NCI-H510A (cell line): ENCODE data around the gene SOCS7.

Source experiments
- DNase-seq: peaks from one replicate; lab custom pipeline; 2025; lab: John Stamatoyannopoulos, UW

SOCS7 gene

DNA sequence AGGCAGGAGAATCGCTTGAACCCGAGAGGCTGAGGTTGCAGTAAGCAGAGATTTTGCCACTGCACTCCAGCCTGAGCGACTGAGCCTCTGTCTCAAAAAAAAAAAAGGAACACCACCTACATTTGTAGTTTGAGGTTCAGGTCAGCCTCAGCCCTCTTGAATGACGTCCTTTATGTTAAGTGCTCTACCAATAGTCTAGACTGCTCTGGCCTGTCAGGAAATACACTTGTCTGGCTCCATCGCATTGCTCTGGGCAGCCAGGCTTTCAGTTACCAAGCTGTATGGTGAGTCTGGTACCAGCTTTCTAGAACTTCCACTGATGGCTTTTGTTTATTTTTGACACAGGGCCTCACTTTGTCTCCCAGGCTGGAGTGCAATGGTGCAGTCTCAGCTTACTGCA lies 11.4 kb downstream of the SOCS7 start:
- DNase-seq, result no peak

DNA sequence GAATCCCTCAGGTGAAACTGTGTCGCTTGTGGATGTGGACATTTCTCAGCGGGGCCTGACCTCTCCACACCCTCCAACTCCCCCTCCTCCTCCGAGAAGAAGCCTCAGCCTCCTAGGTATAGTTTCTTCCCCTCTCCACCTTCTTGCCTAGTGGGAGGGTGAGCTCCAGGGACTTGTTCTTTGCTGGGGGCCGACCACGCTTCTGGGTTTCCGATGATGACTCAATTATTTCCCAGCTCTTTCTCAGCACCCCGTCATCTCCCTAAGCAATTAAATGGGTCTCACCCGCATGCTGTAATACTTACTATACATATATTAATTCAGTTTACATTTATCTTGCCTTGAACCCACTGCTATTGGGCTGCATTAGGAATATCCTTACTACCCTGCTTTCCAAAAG lies 13.1 kb downstream of the SOCS7 start:
- DNase-seq, result no peak

DNA sequence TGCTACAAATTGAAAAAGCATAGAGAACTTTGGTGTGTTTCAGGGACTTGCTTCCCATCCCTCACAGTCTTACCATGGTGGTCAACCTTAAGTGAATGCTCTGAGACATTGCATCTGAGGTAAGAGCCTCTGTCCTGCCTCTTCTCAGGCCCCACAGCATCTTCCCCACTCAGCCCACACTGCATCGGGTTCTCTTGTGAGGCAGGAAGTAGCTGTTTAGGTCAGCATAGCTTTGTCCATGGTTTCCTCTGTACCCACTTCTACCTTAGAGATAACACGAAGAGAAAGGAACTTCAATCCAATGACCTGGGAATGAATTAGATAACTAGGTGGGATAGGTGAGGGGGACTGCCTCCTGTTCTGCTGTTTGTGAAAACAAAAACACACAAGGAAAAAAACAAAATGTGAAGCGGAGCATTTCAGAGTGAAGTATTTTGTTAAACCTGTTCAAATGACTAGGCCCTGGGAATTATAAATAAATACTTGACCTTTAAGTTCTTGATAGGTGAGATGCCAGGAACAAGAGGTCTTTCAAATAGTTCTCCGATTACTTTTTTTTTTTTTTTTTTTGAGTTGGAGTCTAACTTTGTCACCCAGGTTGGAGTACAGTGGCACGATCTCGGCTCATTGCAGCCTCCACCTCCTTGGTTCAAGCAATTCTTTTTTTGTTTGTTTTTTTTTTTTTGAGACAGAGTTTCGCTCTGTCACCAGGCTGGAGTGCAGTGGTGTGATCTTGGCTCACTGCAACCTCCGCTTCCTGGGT lies 17.7 kb downstream of the SOCS7 start:
- DNase-seq, result no peak

DNA sequence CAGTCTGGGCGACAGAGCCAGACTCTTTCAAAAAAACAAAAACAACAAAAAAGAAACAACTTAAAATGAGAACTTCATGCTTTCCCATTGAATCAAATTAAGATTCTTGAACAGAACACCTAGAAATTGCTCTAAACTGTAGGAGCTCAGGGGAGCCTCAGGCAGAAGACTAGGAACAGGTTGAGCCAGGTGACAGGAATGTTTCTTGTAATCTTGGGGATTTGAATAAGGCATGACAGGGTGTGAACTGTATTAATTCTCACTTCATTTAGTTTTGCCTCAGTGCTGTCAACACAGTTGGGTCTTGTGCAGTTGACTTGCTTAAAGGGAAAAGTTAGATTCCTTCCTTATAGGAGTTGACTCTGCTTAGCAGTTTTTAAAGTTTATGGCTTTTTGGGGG lies 27.8 kb downstream of the SOCS7 start:
- no peak for DNase-seq

DNA sequence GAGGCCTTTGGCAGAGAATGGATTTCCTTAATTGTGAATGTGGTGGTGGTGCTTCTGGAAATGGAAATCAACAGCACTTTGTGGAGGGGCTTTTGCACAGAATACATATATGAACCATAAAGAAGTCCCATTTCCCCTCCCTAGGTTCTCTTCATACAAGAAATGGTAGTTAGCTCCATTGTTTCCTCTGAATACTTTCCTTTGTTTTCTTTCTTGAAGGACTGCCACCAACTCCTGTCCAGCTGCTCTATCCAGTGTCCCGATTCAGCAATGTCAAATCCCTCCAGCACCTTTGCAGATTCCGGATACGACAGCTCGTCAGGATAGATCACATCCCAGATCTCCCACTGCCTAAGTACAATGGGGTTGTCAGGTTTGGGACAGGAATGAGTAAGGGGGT lies 43.4 kb downstream of the SOCS7 start:
- DNase-seq, result no peak

DNA sequence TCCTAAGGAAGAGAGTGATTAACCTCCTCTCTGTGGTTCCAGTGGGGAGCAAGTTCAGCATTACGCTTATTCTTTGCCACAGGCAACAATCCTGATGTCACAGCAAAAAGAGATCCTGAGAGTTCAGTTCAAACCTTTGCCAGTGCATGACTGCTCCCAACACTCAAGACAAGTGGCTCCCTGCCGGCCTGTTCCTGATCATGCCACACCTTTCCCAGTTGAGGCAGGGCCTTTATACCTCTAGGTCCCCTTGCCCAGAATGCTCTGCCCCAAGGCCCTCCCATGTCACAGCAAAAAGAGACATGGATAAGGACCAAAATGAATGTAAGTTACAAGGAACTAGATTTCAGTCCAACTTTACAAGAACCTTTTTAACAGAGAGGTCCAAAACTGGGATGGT lies 45.6 kb downstream of the SOCS7 start:
- DNase-seq, result no peak

DNA sequence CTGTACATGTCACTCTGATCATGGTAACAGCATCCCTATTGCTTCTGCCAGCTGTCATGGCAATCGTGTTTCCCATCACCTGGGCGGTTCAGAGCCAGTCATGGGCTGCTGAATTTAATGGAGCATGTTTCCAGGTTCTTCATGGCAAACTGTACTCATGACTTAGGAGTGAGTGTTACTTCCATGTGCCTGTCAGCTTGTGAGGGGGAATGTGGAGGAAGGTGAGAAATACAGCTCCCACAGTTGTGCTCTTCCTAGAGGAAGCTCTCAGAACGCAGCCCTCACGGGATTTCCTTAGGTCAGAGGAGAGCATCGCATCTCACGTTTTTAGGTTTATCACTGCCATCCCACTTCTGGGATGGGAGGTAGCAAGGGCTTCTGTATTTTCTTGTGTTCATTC lies 48.6 kb downstream of the SOCS7 start:
- DNase-seq, result no peak

DNA sequence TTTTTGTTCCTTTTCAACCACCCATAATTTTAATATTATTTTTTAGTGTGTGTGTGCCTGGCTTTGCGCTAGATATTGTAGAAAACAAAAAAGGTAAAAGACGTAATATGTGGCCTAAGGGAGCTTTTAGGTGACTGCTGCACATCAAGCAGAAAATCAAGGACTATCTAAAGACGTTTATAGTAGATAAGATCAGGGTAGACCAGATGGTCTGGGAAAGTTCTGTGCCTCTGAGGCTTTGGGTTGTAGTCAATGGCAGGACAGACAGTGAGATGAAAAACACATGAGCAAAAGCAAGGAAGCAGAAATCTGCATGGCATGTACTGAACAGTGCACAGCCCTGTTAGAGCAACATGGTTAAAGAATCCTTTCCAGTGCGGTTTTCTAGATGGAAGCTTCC lies 49.8 kb downstream of the SOCS7 start:
- DNase-seq, result no peak

DNA sequence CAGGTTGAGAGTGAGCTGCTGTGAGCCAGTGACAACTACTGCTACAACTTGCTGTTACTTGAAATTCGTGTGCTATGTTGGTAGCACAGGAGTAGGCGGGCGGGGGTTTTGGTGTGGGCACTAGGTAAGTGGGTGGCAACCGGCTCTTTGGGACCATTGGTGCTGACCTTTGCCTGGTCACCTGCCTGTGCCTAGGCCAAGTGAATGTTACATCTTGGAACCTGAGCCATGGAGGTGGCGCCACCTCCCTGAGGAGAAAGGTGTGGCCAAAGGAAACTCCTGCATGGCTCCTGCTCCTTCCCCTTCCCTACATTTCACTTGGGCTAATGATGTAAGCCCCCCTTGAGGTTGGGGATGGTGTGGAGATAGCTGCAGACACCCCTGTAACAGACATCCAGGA lies 51.3 kb downstream of the SOCS7 start:
- DNase-seq, result no peak

DNA sequence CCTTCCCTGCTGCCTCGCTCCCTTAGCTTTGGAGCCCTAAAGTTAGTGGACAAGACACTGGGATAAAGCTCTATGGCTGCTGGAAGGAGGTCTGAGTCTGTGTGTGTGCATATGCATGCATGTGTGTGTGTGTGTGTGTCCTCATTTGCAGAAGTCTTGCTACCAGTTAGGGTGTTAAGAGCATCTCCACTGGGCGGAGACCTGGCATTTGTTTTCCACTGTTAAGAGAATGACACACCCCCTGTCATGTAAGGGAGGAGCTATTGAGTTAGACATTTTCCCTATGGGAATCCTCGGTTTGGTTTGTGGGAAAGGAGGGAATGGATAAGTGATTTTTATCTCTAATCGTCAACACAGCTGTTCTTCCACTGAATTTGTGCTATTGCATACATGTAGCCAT lies 51.8 kb downstream of the SOCS7 start:
- peak; percentile 60 for DNase-seq

DNA sequence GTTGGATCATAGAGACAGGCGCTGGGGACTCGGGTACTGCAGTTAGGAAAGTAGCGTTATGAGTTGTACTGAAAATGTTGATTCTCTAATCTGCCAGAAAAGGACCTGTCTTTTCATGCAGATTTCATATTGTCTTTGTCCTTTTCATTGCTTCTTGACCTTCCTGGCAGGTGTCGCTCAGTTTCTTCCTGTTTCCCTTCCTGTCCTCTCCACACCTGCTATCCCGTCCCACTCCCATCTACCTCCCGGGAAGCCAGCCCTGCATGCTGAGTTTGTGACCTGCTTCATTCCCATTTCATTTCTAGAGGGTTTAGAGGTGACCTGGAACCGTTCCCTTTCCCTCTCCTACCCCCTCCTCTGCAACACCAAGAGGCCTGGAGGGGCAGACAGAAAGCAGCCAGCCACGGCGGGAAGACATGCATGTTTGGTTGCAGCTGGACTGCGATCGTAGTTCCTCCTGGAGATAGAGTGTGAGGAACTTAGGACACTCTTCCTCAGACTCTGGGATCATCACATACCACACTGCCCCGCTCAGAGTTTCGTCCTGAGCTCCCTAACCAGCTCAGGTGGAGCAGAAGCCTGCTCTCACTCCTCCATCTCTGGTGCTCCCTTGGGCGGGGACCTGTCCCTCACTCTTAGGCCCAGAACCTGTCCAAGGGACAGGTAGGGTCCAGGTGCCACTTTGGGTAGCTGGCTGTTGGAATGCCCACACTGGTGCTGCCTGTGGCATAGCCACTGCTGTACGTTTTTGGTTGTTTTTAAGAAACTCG lies 52.7 kb downstream of the SOCS7 start:
- no peak for DNase-seq

DNA sequence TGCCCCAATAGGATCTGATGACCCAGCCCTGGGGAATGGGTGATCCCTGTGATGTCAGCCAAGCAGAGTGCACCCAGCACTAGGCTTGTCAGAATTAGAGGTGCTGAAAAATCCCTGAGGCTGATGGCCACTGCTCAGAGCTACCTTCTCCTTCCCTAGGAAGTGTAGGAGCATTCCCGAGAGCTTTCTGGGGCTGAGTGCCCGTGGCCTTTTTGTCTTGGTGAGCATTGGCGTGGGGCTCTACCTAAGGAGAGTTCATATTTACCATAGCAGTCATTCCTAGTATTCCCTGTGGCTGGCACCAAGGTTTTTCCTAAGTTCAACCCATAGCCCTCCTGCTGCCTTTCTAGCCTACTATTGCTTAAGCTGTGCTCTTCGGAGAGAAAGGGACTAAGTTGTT lies 54.0 kb downstream of the SOCS7 start:
- no peak for DNase-seq

DNA sequence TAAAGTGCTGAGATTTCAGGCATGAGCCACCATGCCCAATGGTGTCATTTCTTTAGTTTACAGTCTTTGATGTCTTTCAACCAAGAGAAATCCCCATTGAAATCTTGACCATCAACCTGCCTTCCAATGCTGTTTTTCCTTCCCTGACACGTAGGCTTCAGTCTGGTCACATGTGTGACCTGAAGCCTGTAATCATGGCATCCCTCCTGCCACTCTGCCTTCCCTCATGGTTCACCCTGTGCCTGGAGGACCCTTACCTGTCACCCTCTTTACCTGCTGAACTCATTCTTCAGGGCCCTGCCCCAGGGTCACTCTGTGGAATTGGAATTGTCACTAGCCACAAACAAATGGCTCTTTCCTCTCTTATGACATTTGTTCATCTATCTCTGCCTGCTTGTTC lies 58.6 kb downstream of the SOCS7 start:
- DNase-seq, result no peak

DNA sequence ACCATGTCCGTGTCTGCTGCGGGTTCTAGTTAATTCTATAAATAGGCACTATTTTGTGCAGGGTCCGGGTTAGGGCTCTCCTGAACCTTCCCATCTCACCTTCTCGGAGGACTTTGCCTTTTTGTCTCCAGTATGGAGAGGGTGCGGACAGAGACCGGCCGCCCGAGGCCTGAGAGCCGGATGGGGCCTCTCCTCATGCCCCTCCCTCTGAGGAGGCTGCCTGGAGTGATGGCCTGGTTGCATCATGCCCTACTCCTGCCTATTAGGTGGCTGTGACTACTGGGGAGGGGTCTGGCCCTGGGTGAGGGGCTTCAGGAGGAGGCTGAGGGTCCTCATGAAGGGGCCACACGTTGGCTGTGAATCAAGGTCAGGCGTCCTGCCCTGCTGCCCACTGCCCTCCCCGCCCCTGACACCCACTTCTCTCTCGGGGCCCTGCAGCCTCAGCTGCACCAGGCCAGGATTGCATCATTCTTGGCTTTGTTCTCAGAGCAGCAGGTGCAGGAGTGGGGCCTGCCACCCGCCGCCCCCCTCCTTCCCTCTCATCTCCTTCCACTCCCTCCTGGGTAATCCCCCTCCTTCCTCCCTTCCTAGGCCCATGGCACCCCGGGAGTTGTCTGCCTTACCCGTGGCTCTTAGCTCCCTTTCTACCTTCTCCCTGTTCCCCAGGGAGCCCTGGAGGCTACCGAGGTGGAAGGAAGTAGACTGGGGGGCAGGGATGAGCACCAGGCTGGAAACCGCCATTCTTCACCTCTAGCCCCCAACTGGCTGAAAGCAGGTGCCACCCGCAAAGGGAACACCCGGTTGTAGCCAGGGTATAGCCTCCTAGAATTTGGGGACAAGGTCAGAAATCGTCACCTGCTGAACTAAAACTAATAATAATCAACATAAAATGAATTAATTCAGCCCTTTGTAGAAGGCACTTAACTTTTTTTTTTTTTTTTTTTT lies 63.9 kb downstream of the SOCS7 start:
- DNase-seq, result peak; percentile 98

DNA sequence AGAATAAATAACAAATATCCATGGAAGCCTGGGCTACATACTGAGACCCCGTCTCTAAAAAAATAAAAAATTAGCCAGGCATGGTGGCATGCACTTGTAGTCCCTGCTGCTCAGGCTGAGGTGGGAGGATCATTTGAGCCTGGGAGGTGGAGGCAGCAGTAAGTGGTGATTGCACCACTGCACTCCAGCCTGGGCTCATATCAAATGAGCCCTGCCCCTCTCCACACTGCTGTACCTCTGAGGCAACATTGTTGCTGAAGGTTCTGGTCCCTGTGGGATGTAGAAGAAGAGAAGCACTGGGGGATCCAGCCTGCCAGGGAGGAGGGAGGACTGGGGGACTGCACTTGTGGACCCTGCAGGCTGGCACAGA lies 65.2 kb downstream of the SOCS7 start:
- DNase-seq, result peak; percentile 70

DNA sequence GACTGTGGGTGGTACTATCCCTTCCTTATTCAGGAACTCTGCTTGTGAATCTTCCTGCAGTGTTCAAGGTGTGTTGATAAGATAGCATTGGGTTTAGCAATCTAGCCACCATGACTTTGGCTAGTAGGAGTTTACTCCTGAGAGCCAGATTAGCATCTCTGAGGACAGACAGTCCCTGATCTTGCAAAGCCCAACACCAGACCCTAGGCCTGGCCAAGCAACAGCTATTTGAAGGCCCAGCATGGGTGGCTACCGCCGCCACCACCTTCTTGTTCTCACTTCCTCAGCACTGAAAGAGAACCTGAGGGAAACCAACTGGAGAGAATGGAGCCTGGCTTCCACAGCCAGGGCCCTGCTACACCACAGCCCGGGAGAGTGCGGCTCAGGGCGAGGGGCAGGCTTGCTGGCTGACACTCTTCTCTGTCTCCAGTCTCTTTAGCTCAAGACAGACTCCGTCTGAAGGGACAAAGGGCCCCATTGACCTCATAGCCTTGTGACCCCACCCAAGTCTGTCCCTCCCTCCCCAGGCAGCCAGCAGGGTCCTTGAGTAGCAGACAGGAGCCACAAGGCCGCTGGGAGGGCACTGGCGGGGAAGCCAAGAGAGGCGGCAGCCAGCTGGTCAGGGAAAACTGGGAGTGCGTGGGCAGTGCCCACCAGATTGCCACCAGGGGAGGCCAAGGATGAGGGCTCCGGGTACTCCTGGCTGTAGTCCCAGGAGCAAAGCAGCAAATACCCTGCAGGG lies 65.7 kb downstream of the SOCS7 start:
- no peak for DNase-seq

DNA sequence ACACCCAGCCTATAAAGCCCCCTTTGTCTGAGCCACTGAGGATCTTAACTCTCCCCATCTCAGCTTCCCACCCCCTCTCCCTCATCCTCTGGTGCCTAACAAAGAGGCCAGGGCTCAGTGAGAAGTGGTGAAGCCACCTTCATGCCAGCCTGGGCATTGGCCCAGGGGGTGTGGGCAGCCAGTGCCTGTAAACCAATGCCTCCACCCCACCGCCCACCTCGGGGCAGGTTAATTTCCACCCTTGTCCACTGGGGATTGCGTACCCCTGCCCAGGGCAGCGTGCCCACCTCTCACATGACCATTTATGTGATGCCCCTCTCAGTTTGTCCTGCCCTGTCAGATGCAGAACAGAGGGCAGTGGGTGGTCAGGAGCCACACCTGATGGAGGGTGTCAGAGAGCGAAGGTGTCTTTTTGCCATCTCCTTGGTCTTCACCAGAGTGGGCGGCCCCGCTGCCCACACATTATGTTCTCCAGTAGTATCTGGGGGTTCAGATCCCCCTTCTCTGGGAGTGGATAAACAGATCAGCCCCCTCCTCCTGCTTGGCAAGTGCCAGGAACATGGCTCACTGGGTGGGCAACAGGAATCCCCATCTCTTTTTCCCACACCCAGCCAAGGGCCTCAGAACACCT lies 66.5 kb downstream of the SOCS7 start:
- DNase-seq, result no peak

DNA sequence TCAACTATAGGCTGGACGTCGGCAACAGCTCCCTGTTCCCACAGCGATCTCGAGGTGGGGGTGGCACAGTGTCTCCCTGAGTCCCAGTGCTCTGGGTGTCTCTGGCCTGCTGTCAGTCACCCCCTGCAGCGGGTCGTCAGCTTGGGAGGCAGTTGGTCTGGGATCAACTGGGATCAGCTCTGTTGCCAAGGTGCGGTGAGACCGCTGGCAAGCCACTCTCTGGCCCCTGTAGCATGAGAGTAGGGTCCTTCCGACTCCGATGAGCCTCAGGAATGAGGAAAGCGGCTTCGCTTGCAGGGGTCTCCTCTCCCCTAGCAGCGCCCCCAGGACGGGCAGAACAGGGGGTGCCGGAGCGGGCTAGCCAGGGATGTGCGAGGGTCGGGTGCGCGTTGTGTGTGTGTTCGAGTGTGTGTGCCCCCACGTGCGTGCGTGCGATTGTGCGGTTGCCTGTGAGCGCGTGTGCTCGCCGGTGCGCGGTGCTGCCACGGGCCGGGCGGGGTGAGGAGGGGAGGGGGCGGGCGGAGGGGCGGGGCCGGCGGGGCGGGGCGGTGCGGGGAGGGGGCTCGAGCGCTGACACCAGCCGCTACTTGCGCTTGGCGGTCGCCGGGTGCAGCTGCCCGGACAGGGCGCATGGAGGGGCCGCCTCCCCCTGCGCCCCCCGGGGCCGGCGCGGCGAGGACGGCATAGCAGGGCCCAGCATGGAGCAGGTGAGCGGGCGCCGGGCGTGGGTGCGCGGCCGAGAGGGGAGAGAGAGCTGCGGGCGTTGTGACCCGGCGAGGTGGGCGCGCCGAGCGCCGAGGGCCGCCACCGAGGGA lies 67.3 kb downstream of the SOCS7 start:
- DNase-seq, result no peak

DNA sequence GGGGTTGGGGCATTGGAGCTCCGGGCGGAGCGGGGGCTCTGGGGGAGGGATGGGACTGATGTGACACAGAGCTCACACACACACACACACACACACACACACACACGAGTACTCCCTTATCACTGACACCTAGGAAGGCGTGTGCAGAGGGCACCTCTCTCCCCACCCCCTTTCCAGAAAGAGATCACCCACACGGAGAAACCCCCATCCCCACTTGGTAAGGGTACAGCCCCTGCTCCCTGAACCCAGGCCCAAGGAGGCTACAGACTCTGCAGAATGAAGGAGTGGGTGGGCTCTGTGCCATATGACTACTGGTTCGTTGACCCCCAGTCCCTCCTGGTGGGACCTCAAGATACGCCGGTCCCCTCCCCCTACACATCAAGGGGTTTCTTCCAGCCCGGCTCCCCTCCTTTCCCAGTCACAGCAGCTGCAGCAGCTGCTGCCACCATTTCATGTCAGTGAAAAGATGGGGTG lies 67.9 kb downstream of the SOCS7 start:
- no peak for DNase-seq

DNA sequence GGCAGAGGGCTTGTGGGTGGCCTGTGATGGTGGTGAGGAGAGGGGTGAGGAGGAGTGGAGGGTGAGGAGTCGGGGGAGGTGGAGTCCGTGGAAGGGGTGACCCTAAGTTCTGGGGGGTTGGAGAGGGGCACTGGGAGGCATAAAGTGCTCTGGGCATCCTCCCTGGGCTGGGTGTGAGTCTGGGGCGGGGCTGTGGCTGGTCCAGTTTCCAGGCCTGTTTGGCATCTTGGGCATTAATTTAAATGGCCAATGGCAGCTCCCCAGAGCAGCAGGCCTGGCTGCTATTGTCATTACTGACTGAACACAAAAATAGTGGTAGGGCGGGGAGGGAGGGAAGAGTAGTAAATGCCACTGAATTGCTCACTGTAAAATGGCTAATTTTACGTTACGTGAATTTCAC lies 68.9 kb downstream of the SOCS7 start:
- DNase-seq, result no peak
